A549 treated with AZD2906 at 1 μM for 4 hours (cell line): ENCODE data around the gene IL31. TPM values are rescaled to one million over a fixed set of nuclear protein-coding genes. Genes with fewer than 3 reads are reported as not detected.

Source experiments
- total RNA-seq: library from RNA; stranded (reverse); fragments of 200-300 nt; extraction: Qiagen RNA extraction; gene quantifications from 5 replicates; pipeline ENCODE4 v1.2.3, GENCODE V29; 2022

IL31 gene
- not detected in 5 replicates for total RNA-seq

GRCh38 chr12:122174155-122174845 is at the start of gene IL31:
IL31 (minus strand) TSS chr12:122174221; CDS start chr12:122174172, 49 bp downstream.

GRCh38 chr12:122203301-122204166 is 29.5 kb upstream of the IL31 start, which contains the start of gene B3GNT4:
B3GNT4 (plus strand) TSS chr12:122203709; CDS start chr12:122204619, 910 bp downstream.

GRCh38 chr12:122182887-122183587 is 9.0 kb upstream of the IL31 start, which contains the start of gene LRRC43:
LRRC43 (plus strand) TSS chr12:122183123; CDS start chr12:122183145, 22 bp downstream.

Other genes starting within 250 kb of the IL31 start
- gene BCL7A, start 152.3 kb downstream of the IL31 start, total RNA-seq: 9.7 to 12.4 TPM (median 10.8 TPM) in 5 replicates
- gene MLXIP, start 95.5 kb downstream of the IL31 start, total RNA-seq: 32.0 to 43.9 TPM (median 40.9 TPM) in 5 replicates
- 0.10 to 0.25 TPM (median 0.17 TPM) in 4 of 5 replicates, not detected in the other for gene LRRC43, start 8.9 kb upstream of the IL31 start, total RNA-seq
- gene B3GNT4, start 29.5 kb upstream of the IL31 start, total RNA-seq: 0.60 to 1.1 TPM (median 0.72 TPM) in 5 replicates
- gene DIABLO, start 51.8 kb upstream of the IL31 start, total RNA-seq: 67.7 to 72.7 TPM (median 68.7 TPM) in 5 replicates
- gene VPS33A, start 92.3 kb upstream of the IL31 start, total RNA-seq: 17.5 to 20.5 TPM (median 18.5 TPM) in 5 replicates
- 28.3 to 43.8 TPM (median 30.5 TPM) in 5 replicates for gene CLIP1, start 248.4 kb upstream of the IL31 start, total RNA-seq